Inferior parietal cortex (tissue), 1 donor: Measurements from ENCODE around the gene ALPG.
"Not testable (repeated sequence)": the region's sequence is repeated elsewhere in the genome, so short reads cannot be mapped to it uniquely, and the experiment has no call there.

Experiments used
- DNase-seq: peaks from one replicate; pipeline ENCODE4 v3.0.0-alpha.2; 2016; ENCODE audit errors: extremely low spot score

Gene ALPG

DNA sequence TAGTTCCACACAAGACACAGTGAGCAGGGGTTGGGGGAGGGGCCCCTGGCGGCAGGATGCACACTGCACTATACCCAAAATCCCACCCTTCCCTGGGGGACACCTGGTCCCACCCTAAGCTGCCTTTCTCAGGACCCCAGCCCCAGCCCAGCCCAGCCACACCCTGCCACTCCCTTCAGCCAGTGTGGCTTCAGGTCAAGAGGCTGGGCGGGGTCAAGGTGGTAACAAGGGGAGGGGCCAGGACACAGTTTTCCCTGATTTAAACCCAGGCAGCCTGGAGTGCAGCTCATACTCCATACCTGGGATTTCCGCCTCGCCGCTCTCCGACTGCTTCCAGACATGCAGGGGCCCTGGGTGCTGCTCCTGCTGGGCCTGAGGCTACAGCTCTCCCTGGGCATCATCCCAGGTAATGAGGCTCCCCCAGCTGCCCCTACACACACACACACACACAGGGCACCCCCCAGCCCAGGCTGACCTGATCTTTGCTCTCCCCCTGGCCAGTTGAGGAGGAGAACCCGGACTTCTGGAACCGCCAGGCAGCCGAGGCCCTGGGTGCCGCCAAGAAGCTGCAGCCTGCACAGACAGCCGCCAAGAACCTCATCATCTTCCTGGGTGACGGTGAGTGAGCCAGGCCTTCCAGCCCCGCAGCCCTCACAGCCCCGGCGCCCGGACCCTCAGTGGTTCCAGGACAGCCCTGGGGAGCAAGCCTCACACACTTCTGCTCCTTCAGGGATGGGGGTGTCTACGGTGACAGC is at the start of gene ALPG:
Gene ALPG, plus strand, starts transcription at position 289 of the 755 bp plus-strand sequence. Its CDS starts 51 bp downstream, at position 340.
- DNase-seq: no peak

DNA sequence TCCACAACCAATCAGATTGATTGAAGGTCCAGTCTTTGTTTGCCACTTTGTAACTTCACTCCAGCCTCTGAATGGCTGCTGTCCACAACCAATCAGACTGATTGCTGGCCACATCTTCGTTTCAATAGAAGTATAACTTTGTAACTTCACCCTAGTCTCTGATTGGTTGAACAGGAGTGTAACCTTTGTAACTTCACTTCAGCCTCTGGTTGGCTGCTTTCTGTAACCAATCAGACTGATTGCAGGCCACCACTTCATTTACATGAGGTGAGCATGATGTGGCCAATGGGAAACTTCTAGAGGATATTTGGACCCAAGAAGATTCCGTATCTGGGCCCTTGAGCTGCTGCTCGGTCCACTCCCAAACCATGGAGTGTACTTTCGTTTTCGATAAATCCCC is 45.0 kb upstream of the ALPG start:
- no peak for DNase-seq

DNA sequence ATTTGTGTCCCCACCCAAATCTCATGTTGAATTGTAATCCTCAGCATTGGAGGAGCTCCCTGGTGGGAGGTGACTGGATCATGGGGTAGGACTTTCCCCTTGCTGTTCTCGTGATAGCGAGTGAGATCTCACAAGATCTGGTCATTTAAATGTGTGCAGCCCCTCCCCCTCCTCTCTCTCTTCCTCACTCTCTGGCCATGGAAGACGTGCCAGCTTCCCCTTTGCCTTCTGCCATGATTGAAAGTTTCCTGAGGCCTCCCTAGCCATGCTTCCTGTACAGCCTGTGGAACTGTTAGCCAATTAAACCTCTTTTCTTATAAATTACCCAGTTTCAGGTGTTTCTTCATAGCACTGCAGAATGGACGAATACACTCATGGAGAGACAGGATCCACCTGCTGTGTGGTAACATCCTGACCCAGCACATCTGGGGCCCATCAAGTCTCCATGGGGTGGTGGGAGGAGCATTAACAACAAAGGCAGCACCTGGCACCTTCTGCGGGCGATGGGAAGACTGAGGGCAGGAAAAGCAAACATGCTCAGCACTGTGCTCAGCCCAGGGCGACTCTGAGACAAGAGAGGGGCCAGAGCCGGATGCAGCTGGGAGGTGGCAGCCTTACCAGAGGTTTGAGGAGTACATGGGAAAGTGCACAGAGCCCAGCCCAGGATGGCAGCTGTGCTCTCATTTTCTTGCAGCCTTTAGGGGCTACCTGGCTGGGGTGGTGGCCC is 44.3 kb upstream of the ALPG start:
- DNase-seq: no peak

DNA sequence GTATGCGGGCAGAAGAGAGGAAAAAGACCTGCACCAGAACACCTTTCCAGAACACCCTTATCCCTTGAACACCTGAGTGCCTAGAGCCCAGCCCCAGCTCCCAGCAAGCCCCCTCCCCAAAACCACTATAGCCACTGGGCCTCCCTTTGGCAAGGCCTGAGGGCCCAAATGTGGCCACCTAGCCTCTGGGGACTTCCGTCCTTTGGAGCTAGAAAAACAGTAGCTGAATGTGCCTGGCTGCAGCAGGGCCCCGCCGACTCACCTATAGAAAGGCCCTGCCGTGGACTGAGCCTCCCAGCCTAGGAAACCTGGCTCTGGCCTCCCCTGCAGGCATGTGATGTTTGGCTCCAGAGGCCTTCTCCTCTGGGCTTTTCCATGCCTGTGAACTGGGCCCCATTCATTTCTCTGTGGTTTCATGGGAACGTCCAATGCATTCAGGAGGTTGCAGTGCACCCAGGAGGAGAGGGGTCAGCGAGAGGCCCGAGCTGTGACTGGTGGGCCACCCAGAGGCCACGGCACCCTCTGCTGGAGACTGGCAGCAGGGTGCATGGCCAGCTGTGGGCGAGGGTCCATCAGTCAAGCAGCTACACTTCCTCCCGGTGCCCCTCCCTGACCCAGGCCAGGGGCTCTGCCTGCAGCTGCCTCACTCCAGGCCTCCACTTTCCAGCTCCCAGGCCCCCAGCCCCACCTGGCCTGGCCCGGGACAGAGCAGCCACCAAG is 43.4 kb upstream of the ALPG start:
- DNase-seq: not testable (repeated sequence)

DNA sequence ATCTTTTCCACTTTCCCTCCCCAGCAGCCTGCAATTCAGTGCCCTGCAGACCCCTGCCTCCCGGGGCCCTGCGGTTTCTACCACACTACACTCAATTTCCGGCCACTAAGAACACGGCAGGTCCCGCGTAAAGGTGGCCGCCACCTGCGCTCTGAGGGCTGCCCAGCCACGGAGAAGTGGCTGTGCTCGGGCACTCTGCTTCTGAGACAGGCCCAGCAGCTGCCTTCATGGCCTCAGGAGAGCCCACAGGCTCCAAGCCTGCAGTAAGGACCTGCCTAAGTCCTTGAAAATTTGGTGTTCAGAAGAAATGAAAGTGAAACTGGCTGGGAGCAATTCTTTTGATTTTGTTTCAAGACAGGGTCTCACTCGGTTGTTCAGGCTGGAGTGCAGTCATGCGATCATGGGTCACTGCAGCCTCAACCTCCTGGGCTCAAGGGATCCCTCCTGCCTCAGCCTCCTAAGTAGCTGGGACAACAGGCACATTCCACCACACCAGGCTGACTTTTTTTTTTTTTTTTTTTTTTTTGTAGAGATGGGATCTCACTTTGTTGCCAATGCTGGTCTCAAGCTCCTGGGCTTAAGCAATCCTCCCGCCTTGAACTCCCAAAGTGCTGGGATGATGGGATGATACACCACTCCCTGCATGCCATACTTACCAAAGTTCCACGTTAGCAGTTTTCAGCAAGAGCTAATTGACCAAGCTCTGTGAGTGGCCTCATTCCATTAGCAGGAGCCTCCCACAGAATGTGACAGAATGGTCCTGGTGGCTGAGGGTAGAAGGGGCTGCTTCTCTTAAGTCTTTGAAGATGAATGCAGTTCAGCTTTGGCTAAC is 42.6 kb upstream of the ALPG start:
- DNase-seq: no peak

DNA sequence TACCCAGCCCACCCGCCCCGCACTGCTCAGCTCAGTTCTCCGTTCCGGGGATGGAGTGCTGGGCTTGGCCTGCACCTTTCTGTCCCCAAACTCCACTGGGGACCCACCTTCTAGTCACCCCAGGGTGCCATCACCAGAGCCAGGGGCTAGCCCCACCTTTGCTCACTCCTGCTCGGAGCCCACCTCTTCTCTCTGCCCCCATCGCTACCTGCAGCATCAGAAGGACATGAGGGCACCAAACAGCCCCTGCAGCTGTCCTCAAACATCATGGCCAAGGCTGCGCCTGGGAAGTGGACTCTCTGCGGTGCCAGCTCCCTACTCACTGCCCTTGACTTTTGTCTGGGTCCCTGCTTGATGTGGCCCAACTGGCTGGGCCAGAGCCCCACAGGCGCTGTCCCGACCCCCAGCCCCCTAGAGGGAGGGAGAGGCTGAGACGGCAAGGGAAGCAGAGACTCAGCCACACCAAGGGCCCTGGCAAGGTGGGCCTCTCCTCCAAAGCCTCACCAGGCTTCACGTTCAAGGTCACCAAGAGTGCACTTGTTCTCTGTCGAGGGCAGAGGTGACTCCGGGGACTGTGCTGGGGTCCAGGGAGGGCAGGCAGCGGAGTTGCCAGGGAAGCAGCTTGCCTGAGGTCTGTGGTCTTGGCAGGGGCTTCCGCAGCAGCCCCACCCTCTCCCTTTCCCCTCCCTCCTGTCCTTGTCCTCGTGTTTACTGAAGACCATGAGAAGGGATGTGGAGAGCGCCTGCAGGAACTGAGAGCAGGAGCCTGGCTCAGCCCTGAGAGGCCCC is 41.6 kb upstream of the ALPG start:
- not testable (repeated sequence) for DNase-seq

DNA sequence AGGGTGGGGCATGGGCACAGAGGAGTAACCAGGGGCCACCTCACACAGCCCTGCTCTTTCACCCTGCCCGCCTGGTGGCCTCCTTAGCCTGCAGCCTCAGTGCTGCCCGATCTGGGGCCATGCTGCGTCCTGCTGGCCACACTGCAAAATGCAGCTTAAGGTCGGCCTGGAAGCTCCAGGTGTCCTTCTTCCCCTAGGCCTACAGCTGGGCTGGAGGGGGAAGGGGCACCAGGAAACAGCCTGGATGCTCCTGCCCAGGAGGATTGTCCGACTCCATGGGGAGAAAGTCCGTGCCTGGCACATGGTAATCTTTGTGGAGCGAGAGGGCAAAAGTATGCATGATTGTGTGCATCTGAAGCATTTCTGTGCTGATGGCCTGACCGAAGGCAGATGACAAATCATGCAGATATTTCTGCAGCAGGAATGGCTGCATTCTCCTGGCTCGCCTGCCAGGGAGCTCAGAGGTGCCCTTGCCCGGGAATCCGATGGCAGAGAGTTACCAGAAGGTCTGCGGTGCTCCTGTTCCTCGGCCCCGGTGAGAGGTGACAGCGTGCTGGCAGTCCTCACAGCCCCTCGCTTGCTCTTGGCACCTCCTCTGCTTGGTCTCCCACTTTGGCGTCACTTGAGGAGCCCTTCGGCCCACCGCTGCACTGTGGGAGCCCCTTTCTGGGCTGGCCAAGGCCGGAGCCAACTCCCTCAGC is 40.9 kb upstream of the ALPG start:
- no peak for DNase-seq

DNA sequence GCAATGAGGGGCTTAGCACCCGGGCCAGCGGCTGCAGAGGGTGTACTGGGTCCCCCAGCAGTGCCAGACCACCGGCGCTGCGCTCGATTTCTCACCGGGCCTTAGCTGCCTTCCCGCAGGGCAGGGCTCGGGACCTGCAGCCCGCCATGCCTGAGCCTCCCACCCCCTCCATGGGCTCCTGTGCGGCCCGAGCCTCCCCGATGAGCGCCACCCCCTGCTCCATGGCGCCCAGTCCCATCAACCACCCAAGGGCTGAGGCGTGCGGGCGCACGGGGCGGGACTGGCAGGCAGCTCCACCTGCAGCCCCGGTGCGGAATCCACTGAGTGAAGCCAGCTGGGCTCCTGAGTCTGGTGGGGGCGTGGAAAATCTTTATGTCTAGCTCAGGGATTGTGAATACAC is 40.2 kb upstream of the ALPG start:
- not testable (repeated sequence) for DNase-seq

DNA sequence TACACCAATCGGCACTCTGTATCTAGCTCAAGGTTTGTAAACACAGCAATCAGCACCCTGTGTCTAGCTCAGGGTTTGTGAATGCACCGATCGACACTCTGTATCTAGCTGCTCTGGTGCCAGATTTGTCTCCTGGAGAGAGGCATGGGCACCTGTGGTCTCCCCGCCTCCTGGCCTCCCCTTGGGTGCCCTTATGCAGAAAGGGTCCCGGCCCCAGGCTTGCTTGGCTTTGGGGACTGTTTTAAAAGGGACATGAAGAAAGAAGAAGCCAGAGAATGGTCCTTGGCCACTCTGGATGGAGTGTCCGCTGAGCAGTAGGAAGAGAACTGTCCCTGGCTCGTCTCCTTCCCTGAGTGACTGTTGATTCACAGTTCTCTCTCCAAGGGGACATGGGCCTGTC is 39.6 kb upstream of the ALPG start:
- no peak for DNase-seq

DNA sequence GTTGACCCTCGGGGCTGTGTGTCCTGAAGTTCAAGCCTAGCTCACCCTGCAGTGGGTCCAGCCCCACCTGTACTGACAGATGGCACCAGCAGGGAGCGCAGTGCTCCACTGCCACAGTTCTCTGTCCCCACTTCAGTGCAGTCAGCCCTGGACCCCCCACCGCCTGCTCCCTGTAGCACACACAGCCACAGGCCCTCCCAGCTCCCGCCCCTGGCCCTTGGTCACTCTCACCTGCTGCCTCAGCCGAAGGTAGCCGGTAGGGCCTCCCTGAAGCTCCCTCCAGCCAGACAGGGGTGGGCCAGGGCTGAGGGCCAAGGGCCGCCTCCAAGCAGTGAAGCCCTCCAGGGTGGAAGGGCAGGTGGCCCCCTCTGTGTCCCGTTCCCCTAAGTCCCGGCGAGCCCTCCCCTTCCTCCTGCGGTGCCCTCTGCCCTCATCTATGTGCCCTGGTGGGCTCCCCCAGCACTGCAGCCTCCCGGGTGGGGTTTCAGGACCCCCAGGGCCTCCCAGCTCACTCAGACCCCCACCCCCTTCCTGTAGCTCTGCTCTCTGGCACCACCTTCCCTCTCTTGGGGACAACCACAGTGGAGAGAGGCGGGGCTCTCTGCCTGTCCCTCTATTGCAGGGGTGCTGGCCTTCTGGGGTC is 38.9 kb upstream of the ALPG start:
- no peak for DNase-seq

DNA sequence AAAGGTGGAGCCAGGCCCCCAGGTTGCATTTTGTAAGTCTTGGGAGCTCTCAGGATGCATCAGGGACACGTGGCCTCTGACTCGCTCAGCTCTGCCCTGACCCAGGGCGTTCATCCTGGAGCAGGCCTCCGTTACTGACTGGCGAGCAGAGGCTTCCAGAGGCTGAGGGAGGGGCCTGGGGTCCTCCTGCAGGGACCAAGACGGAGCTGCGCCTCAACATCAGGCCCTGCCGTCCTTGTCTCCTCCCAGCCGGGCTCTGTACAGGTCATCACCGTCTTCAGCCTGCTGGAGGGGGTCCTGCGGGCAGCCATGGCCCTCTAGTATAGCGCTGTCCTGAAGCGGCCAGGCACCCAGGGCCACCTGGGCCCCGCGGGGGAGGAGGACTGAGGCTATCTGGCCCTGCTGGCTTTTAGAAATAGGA is 38.3 kb upstream of the ALPG start:
- DNase-seq: no peak

DNA sequence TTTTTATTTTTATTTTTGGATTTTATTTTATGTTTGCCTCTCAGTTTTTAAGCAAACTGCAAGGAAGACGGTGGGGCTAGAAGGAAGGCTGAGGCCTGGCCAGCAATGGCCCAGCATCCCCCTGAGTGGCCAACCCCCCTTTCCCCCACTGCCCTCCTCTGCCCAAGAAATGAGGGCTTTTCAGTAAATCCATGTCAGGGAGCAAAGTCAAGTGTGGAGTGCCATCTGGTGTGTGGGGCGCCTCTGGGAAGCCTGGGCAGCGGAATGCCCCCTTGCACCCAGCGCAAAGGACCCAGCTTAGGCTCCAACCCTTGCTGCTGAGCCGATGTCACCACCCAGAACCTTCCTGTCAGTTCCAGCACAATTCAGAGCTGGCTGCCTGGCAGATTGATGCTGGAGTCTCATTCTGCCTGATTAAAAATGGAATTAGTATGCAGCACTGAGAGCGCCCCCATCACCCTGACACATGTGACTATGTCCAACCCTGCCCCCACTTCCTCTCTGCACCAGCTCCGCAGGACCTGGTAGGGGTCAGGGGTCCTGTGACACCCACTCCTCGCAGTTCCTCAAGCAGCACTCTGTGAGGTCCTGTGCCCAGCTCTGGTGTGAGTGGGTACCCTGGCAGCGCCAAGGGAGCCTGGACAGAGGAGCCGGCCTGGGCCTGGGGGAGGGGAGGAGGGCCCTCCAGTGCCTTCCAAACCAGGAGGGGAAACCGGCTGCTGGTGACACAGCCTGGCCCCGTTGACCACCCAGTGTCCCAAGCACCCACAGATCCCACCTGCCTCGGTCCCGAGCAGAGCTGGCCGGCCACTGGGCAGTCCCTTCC is 37.3 kb upstream of the ALPG start:
- no peak for DNase-seq

DNA sequence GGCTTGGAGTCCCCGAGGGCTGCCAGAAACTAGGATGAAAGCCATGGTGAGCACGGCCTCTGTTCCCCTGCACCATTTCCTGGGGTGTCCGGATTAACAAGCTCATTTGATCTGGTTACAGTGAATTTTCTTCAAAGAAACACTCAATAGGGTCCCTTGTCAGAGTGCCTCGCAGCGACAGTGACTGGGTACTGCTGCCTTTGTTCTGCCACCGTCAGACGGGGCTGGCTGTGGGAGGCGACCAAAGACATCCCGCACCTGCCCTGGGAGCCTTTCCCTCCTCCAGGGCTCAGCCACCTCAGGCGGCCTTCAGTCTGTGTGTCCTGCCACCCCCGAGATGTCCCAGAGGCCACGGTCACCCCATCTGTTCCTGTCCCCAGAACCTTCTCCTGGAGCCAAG is 36.6 kb upstream of the ALPG start:
- not testable (repeated sequence) for DNase-seq

DNA sequence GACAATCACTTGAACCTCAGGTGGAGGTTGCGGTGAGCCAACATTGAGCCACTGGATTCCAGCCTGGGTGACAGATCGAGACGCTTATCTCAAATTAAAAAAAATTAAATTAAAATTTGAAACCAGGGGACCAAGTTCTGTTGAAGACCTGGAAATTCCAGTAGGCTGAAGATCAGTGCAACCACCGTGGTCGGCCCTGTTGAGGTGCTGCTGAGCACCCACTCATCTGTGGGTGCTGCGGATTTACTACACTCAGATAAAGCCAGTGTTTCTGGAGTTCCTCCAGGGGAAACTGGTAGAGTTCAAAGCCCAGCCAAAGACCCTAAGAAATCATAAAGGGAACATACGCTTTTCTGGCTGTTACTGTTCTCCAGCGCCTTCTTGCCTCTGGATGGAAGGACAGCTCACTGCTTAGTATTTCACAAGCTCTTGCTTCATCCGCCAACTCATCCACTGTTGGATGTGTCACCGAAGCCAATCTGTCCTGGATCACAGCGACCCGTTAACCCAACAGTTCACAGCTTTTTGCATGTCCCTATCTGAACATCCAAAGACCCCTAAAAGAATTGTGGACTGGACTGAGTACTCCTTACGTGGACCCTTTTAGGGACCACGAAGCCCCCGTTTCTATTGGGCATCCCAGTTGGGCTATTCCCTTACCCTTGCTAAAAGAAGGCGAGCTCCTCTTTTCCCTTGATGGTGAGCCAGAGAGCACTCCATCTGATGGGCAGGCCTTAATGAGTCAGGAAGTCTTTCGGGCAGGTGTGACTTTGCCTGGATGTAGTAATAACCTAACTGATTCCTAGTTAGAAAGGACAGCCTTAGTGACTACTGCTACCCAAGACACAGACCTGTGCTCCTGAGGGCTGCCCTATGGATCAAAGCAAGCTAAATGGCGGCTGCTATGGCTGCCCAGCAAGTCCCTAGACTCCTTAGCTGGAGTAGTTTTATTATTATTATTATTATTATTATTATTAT is 34.1 kb upstream of the ALPG start:
- DNase-seq: no peak

DNA sequence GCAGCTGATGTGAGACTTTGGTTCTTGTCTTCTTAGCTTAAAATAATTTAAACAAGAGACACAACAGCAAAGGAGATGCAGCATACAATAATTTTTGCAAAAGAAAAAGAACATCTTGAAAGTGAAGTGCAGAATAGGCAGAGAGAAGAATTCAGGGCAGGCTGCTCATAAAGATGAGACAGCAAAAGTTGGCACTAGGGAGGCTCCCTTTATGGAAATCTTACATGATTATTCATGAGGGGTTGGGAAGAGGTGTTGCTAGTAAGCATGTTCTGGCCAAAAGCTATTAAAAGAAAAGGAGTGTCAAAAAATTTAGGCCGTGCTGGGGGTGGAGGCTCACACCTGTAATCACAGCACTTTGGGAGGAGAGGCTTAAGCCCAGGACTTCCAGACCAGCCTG is 32.3 kb upstream of the ALPG start:
- peak; percentile 28 for DNase-seq

DNA sequence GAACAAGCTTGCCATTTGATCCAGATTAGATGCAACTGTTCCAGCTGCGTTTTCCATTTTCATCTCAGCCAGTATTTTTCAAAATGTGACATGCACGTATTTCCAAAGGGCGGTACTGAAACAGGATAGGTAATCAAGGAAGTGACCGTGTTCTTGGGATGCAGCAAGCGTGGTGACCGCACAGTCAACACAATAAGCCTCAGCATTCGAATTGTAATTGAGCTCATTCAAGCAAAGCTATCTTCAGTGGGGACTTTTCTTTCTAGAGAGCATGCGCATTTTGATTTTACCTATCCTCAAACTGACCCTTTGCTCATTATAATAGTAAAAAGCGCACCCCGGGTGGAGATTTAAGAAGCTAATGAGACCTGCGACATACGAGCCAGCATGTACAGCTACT is 31.5 kb upstream of the ALPG start:
- DNase-seq: no peak

DNA sequence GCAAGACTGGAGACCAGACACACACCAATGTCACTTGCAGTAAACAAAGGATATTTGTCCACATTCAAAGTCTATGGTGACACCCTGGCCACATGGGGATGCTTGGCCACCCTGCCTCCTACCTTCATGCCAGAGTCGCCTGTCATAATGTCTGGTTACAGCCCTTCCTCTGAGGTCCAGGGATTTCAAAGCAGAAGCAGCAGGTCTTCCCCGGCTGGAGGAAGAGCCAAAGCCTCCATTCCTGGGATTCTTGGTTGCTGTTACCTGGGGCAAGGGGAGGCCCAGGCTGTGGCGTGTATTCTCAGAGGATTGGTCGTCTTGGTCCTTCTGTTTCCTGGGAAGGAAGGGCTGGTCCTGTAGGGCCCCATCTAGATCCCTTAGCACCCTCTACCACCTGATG is 30.4 kb upstream of the ALPG start:
- DNase-seq: no peak

DNA sequence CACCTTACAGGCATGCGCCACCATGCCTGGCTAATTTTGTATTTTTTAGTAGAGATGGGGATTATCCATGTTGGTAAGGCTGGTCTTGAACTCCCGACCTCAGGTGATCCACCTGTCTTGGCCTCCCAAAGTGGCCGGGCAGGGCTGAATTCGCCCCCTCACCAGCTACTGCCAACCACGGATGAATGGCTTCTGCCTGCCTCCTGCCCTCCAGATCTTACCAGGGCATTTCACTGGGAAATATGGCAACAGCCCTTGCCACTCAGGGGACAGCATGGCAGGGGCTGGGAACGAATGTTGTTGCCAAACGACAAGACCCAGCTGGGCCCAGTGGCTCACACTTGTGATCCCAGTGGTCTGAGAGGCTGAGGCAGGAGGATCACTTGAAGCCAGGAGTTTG is 29.9 kb upstream of the ALPG start:
- DNase-seq: no peak
